Measurements from ENCODE around the gene ZNF827.

- no peak for TF ChIP-seq CTCF (optimal IDR thresholded peaks at IDR 0.05 in 1 of 3, IDR thresholded peaks at IDR 0.05 in 1 of 3, conservative IDR thresholded peaks at IDR 0.05 in 1 of 3; ENCODE audit: extremely low read depth in 1 of 3, insufficient read depth in 2 of 3, low read length in 3 of 3)
- TF ChIP-seq EZH2 (IDR thresholded peaks at IDR 0.05; ENCODE audit: low read length), result no peak
Measured at GRCh38 chr4:145976680-145977079, 38.1 kb upstream of the ZNF827 start.
